RWPE1 (cell line): ENCODE results near the gene NRAP.

Experiments
- CTCF ChIA-PET: fragments of 350-600 bp; sonication (Branson Sonifier 250); formaldehyde crosslinking; extraction: SDS; loops from one replicate; lab custom pipeline; 2021; lab: Yijun Ruan, JAX
- POLR2A ChIA-PET: fragments of 400-600 bp; formaldehyde crosslinking; extraction: SDS; loops from one replicate; lab custom pipeline; 2020; ENCODE audit warnings: antibody characterized with exemption; ENCODE audit not compliant: low non-redundant PET; lab: Yijun Ruan, JAX
- DNase-seq: peaks from one replicate; pipeline ENCODE4 v3.0.0; 2012; ENCODE audit warnings: low spot score
- H3K27ac ChIP-seq: fragments of 450-650 bp; 2 replicates; pipeline ENCODE4 v1.5.1; 2017
- CTCF ChIP-seq: fragments of 450-650 bp; conservative IDR thresholded peaks from 2 replicates; pipeline ENCODE4 v1.5.1; 2017; ENCODE audit warnings: low read depth, mild to moderate bottlenecking

The NRAP gene

GRCh38 chr10:113625461-113626186, 38.2 kb downstream of the NRAP start:
- no peak for TF ChIP-seq CTCF
- POLR2A ChIA-PET = no interaction called here
- CTCF ChIA-PET = interaction anchor here (0.6 kb wide), 1 partner anchor 13 kb away, joined by 3 read pairs; no protein-coding TSS in a partner anchor
- DNase-seq = no peak
- no peak overlapping the region for H3K27ac ChIP-seq

- no peak overlapping the region for H3K27ac ChIP-seq
- ChIA-PET POLR2A (no interaction called here), CTCF (interaction anchor here (0.7 kb wide), 1 partner anchor 250 kb away, joined by 3 read pairs; no protein-coding TSS in a partner anchor)
- DNase-seq = no peak
- TF ChIP-seq CTCF = no peak
Measured at GRCh38 chr10:113622831-113623230, 41.0 kb downstream of the NRAP start.

- no peak for DNase-seq
- no peak overlapping the region for H3K27ac ChIP-seq
- POLR2A ChIA-PET = no interaction called here
- TF ChIP-seq CTCF = no peak
- CTCF ChIA-PET = no interaction called here
Measured at GRCh38 chr10:113621799-113622198, 42.0 kb downstream of the NRAP start.

- CTCF ChIA-PET = no interaction called here
- POLR2A ChIA-PET = no interaction called here
- no peak overlapping the region for H3K27ac ChIP-seq
- no peak for TF ChIP-seq CTCF
- DNase-seq = no peak
Measured at GRCh38 chr10:113620936-113621335, 42.9 kb downstream of the NRAP start.

- DNase-seq = no peak
- no peak for TF ChIP-seq CTCF
- POLR2A ChIA-PET = no interaction called here
- H3K27ac ChIP-seq = no peak overlapping the region
- CTCF ChIA-PET = no interaction called here
Measured at GRCh38 chr10:113620511-113620910, 43.3 kb downstream of the NRAP start.

GRCh38 chr10:113619401-113619800, 44.4 kb downstream of the NRAP start:
- TF ChIP-seq CTCF = no peak
- CTCF ChIA-PET = no interaction called here
- POLR2A ChIA-PET = no interaction called here

More at GRCh38 chr10:113619401-113619800, 44.4 kb downstream of the NRAP start:
- no peak for DNase-seq
- no peak overlapping the region for H3K27ac ChIP-seq
